Choroid plexus epithelial cell (primary cell): ENCODE results near the gene ANXA2.
A peak's percentile ranks its signal among the peaks of the same experiment; 100 is the strongest.

Source experiments
- DNase-seq: peaks from one replicate; pipeline ENCODE4 v3.0.0-alpha.2; 2010; ENCODE audit warnings: low read depth
- H3K4me3 ChIP-seq: 2 replicates; pipeline ENCODE4 v1.5.1; 2011; ENCODE audit warnings: low read depth, mild to moderate bottlenecking, control low read depth, low read length, moderate library complexity
- CTCF ChIP-seq: conservative IDR thresholded peaks from 2 replicates; pipeline ENCODE4 v1.5.1; 2011; ENCODE audit warnings: low read depth, mild to moderate bottlenecking, control low read depth, inconsistent platforms, low read length, moderate library complexity

Gene ANXA2

DNA sequence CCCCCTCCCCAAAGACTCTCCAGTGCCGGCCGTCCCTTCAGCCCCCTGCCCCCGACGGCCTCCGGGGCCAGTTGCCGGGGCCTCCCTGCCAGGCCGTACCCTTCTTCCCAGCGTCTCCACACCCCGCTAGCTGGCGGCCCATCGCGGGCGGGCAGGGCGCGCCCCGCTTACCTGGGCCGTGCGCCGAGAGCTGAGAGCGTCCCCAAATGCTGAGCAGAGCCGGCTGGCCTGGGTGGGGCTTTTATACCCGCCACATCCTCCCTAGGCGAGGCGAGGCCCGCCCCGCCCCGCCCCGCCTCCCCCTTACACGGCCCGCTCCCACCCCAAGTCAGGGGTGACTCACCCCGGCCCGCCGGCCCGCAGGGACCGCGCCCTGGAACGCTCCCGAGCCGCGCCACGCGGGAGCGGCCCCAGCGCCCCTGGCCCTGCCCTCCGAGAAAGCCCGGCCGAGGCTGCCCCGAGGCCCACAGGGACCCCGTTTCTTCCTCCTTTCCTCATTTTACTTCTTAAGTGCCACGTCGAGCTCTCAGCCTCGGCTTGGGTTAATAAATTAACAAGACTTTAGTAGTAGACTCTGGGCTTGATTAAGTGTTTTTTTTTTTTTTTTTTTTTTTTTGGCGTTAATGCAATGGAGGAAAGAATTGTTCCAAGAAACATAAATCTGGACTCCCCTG lies at the start of gene ANXA2:
Gene ANXA2, minus strand, starts transcription at position 215 of the 674 bp plus-strand sequence. CDS start 11,911 bp downstream, outside the sequence.
- H3K4me3 ChIP-seq, result peak within 1 kb of the TSS; percentile 95
- no peak for TF ChIP-seq CTCF
- DNase-seq, result peak; percentile 86

- DNase-seq, result peak; percentile 61
- peak; percentile 66 for TF ChIP-seq CTCF
- no peak overlapping the region for H3K4me3 ChIP-seq
Measured at GRCh38 chr15:60444289-60444912, 46.6 kb upstream of the ANXA2 start.

- DNase-seq, result peak; percentile 16
- H3K4me3 ChIP-seq, result no peak overlapping the region
- TF ChIP-seq CTCF, result no peak
Measured at GRCh38 chr15:60442763-60443162, 45.0 kb upstream of the ANXA2 start.

GRCh38 chr15:60442031-60442650 lies 44.4 kb upstream of the ANXA2 start:
- no peak overlapping the region for H3K4me3 ChIP-seq
- TF ChIP-seq CTCF, result no peak
- DNase-seq, result no peak

DNA sequence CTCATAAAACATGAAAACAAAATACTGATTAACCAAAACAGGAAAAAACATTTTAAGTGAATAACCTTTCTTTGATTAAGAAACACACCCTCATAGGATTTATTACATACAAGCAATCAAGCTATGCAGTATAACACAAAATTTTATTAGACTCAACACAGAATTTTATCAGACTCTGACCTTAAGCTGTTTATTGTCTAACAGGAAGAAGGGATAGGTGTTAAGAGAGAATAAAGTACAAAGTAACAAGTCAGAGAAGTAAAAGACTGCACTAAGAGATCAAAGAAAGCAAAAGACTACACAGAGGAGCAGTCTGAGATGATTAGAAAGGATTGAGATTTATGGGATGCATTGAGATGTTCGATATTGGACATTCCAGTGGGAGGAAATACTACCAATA lies 43.5 kb upstream of the ANXA2 start:
- no peak for TF ChIP-seq CTCF
- no peak for DNase-seq
- no peak overlapping the region for H3K4me3 ChIP-seq

- H3K4me3 ChIP-seq, result no peak overlapping the region
- TF ChIP-seq CTCF, result no peak
- no peak for DNase-seq
Measured at GRCh38 chr15:60438646-60439045, 40.9 kb upstream of the ANXA2 start.
